Brain microvascular endothelial cell (primary cell): Measurements from ENCODE around the gene BBS9.

ENCODE experiments used
- DNase-seq: peaks from one replicate; pipeline ENCODE4 v3.0.0-alpha.2; 2020
- H3K27ac ChIP-seq: fragments of 250-450 bp; sonication (Bioruptor Pico); 2 replicates; pipeline ENCODE4 v1.5.1; 2020; ENCODE audit warnings: mild to moderate bottlenecking, moderate library complexity
- H3K27me3 ChIP-seq: fragments of 250-450 bp; sonication (Bioruptor Pico); replicated peaks from 2 replicates; pipeline ENCODE4 v1.5.1; 2020; ENCODE audit warnings: mild to moderate bottlenecking
- H3K36me3 ChIP-seq: fragments of 250-450 bp; sonication (Bioruptor Pico); replicated peaks from 2 replicates; pipeline ENCODE4 v1.5.1; 2020; ENCODE audit warnings: mild to moderate bottlenecking
- H3K4me3 ChIP-seq: 2 replicates; pipeline ENCODE4 v1.5.1; 2011; ENCODE audit warnings: low read depth, mild to moderate bottlenecking, control low read depth, low read length, moderate library complexity
- CTCF ChIP-seq: IDR thresholded peaks from 2 replicates; pipeline ENCODE4 v1.5.1; 2011; ENCODE audit warnings: low read depth, mild to moderate bottlenecking, moderate library complexity, low read length, control low read depth, inconsistent platforms; ENCODE audit errors: missing control alignments
- in situ Hi-C: cut with HindIII; loops from 2 replicates; pipeline ENCODE4 v1.10.0; 2017; ENCODE audit warnings: low sequenced_read_pairs, low pct_ligation_motif_present

BBS9 gene

GRCh38 chr7:33616752-33617151, 487.4 kb downstream of the BBS9 start:
- DNase-seq, result no peak
- TF ChIP-seq CTCF, result no peak
- Histone ChIP-seq H3K4me3 (no peak overlapping the region), H3K27ac (no peak overlapping the region), H3K27me3 (no peaks in the 10 kb centered on the region), H3K36me3 (no peaks in the 10 kb centered on the region)
- in situ Hi-C loops, result no loop called here

- H3K36me3 ChIP-seq, result no peaks in the 10 kb centered on the region
- no peak overlapping the region for H3K27ac ChIP-seq
- no peak for TF ChIP-seq CTCF
- no peak overlapping the region for H3K4me3 ChIP-seq
- no peaks in the 10 kb centered on the region for H3K27me3 ChIP-seq
- in situ Hi-C loops, result no loop called here
- no peak for DNase-seq
These were observed 489.9 kb downstream of the BBS9 start for GRCh38 chr7:33619264-33619663.

GRCh38 chr7:33623267-33623666, 493.9 kb downstream of the BBS9 start:
- Histone ChIP-seq H3K36me3 (no peaks in the 10 kb centered on the region), H3K27me3 (no peaks in the 10 kb centered on the region), H3K4me3 (no peak overlapping the region), H3K27ac (no peak overlapping the region)
- no peak for TF ChIP-seq CTCF
- in situ Hi-C loops, result no loop called here
- DNase-seq, result no peak

GRCh38 chr7:33624215-33624614, 494.9 kb downstream of the BBS9 start:
- in situ Hi-C loops, result no loop called here
- Histone ChIP-seq H3K27me3 (no peaks in the 10 kb centered on the region), H3K27ac (no peak overlapping the region), H3K4me3 (no peak overlapping the region), H3K36me3 (no peaks in the 10 kb centered on the region)
- TF ChIP-seq CTCF, result no peak
- DNase-seq, result no peak

GRCh38 chr7:33626869-33627268, 497.5 kb downstream of the BBS9 start:
- Histone ChIP-seq H3K27ac (no peak overlapping the region), H3K36me3 (no peaks in the 10 kb centered on the region), H3K4me3 (no peak overlapping the region), H3K27me3 (no peaks in the 10 kb centered on the region)
- no peak for TF ChIP-seq CTCF
- in situ Hi-C loops, result no loop called here
- no peak for DNase-seq

- no peak for TF ChIP-seq CTCF
- in situ Hi-C loops, result no loop called here
- H3K4me3 ChIP-seq, result no peak overlapping the region
- H3K27ac ChIP-seq, result no peak overlapping the region
- no peaks in the 10 kb centered on the region for H3K27me3 ChIP-seq
- H3K36me3 ChIP-seq, result no peaks in the 10 kb centered on the region
- no peak for DNase-seq
These were observed 498.4 kb downstream of the BBS9 start for GRCh38 chr7:33627741-33628140.
